D341Med (cell line): Measurements from ENCODE around the gene CEBPG.

Experiments used
- DNase-seq: peaks from one replicate; pipeline ENCODE4 v3.0.0; 2012; ENCODE audit warnings: low spot score

The CEBPG gene

DNA sequence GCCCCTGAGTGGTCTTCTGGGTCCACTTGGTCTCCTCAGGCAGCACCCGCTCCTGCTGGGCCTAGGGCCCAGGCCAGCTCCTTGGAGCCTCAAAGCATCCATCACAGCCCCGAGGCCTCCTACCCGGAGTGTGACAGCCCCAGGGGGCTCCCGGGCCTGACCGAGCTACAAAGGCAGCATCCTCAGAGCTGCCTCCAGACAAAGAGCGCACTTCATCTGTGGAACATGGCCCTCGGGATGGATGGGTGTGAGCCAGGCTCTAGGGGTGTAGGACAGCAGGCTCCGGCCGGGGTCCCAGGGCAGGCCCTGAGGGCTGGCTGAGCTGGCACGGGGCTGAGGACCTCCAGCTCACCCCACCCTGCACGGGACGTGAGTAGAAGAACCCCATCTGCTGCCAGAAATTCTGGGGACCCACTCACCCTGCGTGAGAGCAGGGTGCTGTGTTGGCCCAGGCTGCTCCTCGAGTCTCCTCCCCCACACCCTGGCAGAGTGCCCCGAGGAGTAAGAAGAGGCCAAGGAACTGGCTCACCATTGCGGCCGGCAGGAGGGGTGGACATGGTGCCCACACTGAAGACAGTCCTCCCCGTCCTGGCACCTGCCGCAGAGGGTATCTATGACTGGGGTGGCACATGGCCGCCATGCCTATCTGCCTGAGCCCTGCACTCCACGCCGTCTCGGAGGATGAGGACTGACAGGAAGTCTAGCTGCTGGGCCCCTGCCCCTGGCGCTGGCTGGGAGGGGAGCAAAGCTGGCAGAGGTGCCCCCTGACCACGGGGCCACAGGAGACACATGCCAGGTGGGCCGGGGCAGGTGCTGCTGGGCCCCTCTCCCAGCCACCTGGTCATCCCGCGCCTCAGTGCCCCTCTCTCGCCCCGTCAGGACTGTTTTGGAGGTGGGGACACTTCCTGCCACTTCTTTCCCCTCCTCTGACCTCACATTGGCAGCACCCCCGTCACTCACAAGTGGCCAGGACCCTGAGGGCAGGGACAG is 22.3 kb downstream of the CEBPG start:
- DNase-seq: peak; percentile 30

DNA sequence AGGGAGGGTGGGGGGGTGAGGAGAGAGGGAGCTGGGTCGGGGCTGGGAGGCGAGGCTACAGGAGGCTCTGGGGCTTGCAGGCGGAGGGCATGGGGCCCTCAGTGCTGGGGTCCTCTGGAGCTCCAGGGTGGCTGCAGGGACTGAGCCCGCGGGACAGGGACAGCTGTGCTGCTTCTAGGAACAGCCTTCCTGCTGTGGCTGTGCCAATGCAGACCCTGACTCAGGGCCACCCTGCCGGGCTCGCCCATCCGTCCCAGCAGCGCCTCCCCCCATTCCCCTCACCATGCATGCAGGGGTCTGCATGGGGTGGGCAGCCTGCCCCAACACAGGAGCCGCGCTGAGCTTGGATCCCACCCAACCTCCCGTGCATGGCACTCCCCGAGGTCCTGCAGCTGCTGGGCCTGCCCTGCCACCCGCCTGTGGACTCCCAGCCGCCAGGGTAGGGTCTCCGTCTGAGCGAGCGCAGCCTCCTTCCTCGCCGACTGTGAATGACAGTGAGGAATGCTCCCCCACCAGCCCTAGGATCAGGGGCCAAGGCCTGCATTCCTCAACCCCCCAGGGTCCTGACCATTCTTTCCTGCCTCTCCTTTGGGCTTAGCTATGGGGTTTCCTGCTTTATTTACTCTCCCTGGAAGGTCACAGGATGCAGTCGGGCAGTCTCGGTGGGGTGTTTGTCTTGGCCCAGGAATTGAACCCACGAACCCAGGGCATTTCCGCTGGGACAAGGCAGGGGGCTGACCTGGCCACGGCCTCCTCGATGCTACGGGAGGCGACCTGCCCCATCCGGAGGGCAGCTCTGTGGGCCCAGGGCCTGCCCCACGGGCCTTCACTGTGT is 23.4 kb downstream of the CEBPG start:
- peak; percentile 35 for DNase-seq

DNA sequence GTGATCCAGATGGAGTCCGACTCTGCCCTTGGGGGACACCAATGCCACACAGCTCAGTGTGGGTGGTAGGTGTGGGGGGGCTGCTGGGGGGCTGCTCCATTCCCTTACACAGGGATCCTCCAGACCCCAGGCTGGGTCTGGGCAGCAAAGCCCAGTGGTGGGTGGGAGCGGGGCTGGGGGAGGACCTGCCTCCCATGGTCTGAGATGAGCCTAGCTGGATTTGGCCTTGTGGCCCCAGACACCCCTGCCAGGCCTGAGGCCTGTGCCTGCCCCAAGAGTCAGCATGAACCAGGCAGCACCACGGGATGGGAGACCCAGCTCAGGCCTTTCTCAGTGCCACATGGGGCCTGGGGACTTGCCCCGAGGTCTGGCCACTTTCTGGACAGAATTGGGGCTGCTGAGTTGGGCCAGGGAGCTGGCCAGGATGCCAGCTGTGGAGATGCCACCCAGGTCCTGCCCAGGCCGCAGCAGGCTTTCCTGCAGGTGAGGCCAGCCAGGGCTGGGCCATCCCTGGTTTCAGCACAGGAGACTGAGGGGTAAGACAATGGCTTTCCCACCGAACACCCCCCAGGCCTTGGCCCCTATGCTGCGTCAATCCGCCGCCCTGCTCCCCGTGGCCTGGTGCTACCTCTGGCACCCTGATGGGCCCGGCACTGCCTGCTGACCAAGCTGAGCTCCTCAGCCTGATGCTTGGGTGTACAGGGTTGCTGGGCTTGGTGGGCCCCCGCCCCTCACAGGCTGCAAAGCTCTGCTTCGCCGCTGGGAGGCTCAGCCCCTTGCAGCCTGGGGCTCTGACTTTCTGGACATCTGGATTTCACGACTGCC is 24.2 kb downstream of the CEBPG start:
- DNase-seq: peak; percentile 22

DNA sequence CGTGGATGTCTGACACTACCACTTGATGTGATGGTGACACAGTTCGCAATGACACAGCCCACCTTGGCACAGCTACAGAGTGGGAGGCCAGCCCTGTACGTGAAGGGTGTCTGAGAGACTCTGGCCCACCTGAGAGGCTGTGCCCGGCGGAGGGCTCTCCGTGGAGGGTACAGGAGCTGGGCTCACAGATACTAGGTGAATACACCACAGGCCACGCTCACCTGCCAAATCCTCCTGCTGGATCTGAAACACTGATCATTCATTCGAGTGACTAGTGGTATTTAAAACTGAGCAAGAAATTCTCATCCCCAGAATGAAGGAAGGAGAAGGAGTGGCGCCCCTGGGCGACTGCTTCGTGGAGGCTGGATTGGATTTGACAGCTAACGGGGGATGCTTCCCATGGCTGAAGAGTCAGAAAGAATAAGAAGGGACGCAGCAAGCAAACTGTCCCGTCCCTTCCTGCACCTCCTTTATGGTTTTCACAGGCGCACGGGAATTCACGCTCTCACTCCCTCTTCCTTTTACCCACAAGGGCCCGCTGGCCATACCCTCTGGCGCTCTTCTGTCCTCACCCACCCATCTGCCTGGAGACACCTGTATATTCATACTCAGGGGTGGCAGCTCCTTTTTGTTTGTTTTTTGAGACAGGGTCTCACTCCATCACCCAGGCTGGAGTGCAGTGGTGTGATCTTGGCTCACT is 25.0 kb downstream of the CEBPG start:
- no peak for DNase-seq

DNA sequence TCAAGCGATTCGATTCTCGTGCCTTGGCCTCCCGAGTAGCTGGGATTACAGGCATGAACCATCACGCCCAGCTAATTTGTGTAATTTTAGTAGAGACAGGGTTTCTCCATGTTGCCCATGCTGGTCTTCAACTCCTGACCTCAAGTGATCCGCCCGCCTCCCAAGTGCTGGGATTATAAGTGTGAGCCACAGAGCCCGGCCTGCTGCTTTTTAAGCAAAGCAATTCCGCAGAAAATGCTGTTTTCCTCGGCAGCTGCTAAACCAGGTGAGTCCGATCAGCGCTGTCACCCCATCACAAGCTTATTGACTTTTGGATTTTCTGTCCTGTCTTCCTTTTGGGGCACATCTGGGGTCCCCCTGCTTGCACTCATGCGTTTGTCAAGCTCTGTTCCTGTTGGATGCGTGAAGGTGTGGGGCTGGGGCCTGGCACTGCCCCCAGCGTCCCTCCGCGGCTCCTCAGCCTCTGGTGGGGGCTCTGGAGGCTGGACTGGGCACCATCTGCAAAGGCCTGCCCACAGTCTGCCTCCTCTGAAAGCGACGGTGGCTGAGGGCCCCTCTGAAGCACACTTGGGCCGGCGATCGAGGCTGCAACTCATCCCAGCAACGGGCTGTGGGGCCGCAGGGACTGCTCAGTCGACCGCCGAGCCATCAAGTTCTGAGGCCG is 25.7 kb downstream of the CEBPG start:
- DNase-seq: peak; percentile 20

DNA sequence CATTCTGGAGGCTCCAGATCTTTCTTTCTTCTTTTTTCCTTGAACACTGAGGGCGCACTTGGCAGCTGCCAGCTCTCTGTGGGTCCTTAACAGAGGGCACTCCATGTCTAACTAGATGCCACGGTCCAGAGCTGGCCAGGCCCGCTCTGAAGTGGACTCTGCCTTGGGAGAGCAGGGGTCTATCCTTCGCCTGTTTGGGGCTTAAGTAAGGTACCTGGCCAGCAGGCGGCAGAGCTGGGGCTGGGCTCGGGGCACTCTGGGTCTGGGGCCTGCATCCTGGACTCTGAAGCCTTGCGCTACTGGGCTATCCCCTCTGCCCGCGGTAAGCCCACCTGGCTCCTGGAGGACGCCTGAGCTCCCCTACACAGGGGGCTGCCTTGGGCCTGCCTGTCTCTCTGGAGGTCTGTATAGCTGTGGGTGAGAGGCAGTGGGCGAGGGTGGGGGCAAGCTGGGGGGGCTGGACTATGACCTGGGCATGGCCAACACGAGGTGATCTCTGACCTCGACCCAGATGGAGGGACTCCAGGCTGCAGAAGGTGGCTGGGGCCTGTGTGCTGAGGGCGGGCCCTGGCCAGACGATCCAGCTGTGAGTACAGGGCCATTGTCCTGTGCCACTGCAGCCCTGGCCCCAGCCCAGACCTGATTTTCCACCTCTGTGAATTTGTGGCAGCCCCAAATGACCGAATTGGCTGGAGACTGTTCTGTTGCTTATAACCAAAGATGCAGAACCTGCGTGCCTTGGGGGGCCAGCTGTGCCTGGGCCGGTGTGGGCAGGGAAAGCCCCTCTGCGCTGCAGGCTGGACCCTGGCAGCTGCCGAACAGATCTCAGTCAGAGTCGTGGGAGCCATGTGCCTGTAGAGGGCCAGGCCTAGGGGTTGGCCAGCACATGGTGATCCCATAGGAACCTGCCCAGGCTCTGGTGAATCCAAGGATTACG is 26.5 kb downstream of the CEBPG start:
- DNase-seq: peak; percentile 13

DNA sequence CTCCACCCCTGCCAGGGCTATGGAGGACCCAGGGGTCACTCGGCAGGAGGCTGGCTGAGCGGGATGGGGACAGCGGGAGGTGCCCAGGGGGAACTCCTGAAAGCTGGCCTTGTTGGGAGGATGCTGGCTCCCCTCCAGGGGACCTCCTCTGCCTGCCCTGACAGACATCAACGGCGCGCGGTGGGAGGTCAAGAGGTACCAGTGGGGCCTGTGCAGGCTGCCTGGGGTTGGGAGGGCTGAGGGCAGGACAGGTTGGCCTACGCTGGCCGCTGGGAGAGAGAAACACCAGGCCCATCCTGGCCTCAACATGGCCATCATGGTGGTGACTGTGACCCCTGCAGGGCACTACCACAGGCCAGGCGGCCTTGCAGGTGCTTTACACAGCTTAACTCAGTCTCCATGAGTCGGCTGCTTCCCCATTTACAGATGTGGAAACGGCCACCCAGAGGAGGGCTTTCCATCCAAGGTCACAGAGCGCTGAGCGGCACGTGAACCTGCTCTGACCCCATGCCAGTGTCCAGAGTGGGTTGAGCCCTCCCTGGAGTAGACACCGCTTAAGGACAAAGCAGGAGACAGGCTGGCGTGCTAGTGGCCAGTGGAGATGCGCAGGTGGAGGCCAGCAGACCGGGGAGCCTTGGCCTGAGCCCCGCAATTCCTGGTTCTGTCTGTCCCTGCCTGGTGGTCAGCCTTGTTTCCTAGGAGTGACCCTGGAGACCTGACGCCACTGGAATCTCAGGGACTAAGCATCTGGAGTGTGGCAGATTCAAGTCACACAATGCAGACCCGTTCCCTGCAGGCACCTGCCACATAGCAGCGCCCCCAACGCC is 27.6 kb downstream of the CEBPG start:
- DNase-seq: no peak

DNA sequence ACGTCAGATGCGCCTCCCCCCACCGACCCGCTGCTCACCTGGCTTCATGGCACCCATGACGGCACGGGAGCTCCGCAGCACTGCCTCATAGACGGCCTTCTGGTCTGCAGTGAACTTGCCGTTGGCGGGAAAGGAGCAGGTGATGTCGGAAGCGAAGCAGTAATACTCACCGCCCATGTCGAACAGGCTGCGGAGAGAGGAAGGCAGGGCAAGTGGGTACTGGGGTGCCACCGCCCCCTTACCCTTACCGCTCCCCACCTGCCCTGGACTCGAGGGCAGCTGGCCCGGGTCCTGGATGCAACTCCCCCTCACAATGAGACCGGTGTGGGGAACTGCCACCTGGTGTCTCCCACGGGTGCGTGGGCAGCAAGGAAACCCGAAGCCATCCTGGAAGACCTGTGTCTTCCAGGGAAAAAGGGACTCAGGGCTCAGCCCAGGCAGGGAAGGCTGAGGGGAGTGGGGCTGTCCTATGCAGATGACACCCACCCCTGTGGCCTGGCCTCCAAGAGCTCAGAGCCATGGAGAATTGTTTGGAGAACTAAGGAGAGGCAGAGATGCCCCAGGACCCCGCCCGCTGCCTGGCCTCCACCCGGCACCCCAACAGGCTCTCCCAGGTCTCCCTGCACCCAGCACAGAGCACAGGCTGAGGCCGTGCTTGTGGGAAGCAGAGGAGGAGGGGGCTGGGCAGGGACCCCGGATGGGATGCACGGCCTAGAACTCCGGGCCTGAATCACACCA is 28.3 kb downstream of the CEBPG start:
- DNase-seq: no peak

DNA sequence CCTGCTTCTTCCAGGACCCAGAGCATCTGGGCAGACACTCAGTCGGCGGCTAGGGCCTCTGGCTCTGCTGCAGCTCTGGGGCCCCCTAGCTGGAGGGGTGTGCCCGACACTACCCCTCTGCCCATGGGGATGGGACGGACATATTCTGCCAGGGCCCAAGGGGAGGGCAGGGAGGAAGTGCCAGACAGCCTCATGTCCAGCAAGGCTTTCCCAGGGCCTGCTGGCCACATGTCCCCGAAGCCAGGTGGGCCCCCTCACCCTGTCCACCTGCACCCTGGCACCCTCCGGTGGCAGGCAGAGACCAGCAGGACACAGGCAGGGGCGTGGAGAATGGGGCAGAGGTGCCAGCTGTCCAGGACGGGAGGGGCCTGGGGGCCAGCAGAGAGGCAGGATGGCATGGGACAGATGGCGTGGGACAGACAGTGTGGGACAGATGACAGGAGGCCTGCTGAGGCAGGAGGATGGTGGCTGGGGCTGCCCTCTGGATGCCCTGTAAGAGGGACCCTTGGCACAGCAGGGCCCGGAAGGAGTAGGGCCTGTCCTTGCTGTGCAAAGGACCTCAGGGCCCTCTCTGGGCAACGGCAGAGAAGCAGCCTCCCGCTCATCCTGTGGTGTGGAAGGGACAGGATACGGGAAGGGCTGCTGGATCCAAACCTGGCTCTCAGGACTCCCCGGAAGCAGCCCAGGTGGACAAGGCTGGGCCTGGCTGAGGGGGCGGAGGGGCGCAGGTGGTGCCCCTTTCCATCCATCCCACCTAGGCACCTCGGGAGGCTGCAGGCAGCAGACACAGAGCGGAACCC is 29.1 kb downstream of the CEBPG start:
- no peak for DNase-seq

DNA sequence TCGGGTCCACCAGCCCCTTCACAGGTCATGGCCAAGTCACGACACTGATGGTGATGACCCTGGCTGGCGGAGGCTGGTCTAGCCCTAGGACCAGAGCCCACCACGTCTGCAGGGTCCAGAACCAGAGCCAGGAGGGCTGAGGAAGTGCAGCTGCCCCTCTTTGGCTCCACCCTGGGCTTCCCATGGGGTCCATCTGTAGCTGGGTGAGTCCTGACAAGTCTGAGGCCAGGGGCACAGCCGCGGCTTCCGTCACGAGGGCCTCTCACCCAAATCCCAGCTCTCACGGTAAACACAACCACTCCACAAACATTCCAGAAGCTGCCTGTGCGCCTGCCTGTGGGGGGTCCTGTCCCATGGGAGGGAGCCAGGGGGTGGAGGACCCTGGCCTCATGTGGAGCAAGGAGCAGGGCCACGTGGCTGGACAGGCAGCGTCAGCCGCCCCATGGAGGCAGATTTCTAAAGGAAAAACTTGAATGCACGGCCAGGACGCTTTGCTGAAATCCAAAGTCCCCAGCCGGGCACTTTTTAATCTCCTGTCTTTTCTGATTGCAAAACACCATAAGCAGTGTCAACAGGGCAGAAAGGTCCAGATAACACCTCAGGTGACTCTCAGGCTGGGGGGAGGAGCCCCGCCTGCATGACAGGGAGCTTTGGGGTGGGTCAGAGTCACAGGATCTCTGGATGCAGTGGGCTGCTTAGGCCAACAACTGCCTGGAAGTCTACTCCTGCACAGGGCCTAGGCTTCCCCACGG is 29.9 kb downstream of the CEBPG start:
- no peak for DNase-seq

DNA sequence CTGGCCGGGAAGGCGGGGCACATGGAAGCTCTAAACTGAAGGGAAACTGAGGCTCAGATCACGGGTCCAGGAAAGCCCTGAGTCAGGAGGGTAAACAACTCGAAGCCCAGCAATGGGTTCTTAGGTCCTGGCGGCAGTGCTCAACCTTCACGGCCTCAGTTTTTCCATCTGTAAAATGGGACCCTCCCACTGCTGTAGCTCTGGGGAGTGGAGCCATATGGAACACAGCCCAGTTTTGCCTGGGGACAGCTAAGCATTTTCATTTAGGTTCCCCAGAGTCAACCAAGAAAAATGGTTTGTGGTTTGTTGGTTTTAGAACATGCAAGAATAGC is 30.4 kb downstream of the CEBPG start:
- DNase-seq: no peak

DNA sequence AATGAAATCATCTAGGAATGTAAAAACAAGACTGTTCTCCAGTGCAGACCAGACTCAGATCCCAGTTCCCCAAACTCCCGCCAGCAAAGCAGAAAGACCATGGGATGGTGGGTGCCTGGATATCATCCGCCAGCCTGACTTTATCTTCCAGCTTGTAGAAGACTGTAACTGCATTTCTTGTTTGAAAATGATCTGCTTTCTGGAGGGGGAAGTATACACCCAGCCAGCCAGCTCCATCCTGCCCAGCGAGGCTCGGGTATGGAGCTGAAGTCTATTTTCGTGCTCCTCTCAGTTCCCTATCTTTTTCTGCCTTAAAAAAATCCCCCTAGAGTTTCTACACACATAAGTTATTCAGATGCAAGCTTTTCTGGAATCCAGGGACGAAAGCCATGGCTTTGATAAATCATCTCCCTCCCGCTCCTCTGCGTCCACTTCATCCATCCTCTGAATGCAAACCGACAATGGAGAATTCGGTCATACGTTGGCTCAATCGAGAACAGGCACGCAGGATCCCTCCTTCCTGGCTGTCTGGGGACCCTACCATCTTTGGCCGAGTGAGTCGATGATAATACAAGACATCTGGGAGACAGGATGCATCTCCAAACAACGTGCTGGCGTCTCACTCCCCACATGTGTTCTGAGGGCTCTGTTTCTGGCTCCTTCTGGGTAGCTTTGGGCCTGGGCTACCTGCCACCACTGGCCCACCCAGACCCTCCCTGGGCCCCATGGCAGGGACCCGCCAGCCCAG is 31.2 kb downstream of the CEBPG start:
- DNase-seq: no peak

DNA sequence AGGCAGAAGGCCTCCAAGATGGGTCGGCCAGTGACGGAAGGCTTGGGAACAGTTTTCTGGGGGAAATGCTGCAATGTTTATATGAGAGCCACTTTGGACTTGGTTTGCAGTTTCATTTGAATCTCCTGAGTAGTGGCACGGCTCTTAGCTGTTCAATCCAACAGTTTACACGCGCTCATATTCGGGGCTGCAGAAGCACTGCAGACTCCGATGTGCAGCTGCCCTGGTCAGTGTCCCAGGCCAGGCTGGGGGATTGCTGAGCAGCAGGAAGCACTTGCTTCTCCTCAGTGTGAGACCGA is 31.7 kb downstream of the CEBPG start:
- no peak for DNase-seq

DNA sequence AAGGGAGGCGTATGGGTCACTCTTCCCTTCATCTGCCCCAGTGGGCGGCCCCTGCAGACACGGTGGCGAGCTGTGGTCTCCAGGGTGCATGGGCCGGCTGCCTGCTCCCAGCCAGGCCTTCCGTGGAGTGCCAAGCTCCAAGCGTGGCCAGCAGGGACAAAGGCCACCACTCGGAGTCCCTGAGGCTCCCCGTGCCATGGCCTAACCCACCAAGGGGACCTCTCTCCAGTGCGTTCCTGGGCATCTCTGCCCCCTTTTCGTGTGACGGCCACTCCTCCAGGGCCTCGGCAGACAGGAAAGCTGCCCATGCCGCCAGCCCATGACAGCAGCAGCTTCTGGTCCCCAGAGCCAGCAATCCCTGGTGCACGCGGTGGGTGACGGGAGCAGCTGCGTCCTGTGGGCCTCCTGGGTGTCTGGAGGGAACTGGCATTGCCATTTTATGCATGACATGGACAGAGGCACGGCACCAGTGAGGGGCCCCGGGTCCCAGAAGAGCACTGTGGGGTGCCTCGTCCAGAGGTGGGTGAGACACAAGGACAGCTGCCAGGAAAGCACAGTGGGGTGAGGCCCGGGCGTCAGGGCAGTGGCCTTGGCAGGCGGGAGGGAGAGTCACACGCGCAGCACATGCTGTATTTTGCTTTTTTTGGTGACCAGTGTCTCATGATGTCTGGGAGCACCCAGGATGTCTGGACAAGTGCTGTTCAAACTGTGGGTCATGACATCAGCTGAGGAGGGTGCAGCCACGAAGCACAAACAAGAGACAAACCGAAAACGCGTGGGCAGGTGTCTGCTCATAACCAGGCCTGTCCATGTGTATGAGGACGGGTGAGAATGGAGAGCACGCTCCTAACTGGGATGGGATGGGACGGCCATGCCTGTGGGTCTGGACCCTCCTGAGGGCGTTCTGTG is 32.3 kb downstream of the CEBPG start:
- no peak for DNase-seq

DNA sequence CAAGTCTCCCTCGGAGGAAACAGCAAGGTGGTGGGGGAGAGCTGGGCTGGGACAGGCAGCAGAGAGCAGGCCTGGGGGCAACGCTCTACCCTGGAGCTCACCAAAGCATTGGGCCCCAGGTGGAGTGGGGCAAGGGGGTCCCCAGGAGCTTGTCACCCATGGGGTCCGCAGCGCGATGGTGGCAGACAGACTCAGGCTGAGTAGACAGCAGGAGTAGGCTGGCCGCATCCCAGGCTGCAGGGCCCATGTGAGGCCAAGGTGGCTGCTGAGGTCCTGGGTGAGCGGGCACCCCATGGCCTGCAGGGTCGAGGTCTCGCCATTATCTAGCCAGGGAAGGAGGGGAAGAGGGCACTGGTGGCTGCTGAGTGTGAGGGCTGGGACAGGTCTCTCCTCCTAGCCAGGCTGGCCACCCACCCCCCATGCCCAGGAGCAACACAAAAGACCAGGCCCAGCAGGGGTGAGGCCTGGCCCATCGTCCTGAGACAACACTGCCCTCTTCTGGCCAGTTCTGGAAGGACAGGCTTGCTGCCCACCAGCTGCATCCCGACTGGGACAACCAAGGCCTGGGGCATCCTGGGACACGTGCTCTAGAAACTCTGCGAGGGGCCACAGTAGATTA is 33.1 kb downstream of the CEBPG start:
- peak; percentile 92 for DNase-seq
